Breast epithelium (tissue), 4 donors: ENCODE measurements around the gene SATB1. TPM values are rescaled to one million over a fixed set of nuclear protein-coding genes. Genes with fewer than 3 reads are reported as not detected.

ENCODE experiments used
- DNase-seq, 2 donors: peaks; one replicate each; pipeline ENCODE4 v3.0.0-alpha.2; 2019; ENCODE audit warnings: low spot score in 2 of 2
- H3K27ac ChIP-seq, 2 donors: fragments of 200-600 bp; sonication (generic) in 1 of 2; one replicate each; pipeline ENCODE4 v1.5.1; 2016 to 2019; ENCODE audit warnings: mild to moderate bottlenecking in 1 of 2
- H3K27me3 ChIP-seq, 2 donors: fragments of 200-600 bp; sonication (generic) in 1 of 2; one replicate each; pipeline versions ENCODE4 v1.5.1 to v1.6.0; 2017 to 2019; ENCODE audit warnings: control low read depth in 1 of 2, mild to moderate bottlenecking in 1 of 2
- H3K36me3 ChIP-seq: fragments of 200-600 bp; one replicate; pipeline ENCODE4 v1.5.1; 2019
- H3K4me1 ChIP-seq, 2 donors: fragments of 200-600 bp; sonication (generic); one replicate each; pipeline ENCODE4 v1.5.1; 2016 to 2019; ENCODE audit warnings: control low read depth in 1 of 2
- H3K4me3 ChIP-seq, 3 donors: fragments of 200-600 bp; sonication (generic); 1 replicate in 2 of 3; 2 replicates in 1 of 3; pipeline ENCODE4 v1.5.1; 2016 to 2019; ENCODE audit warnings: mild to moderate bottlenecking in 3 of 3, moderate library complexity in 2 of 3
- H3K9me3 ChIP-seq, 2 donors: fragments of 200-600 bp; sonication (generic) in 1 of 2; one replicate each; pipeline ENCODE4 v1.5.1; 2016 to 2019; ENCODE audit warnings: control low read depth in 1 of 2
- POLR2A ChIP-seq: fragments of 450-650 bp; IDR thresholded peaks from one replicate; pipeline ENCODE4 v1.6.1; 2016; ENCODE audit warnings: antibody characterized with exemption, mild to moderate bottlenecking, moderate library complexity
- POLR2AphosphoS5 ChIP-seq, 3 donors: sonication (generic); formaldehyde crosslinking; IDR thresholded peaks; one replicate each; pipeline ENCODE4 v1.6.1; 2017; ENCODE audit warnings: antibody characterized with exemption in 3 of 3
- intact Hi-C: fragments of 100-400 bp; cut with DNase I; formaldehyde crosslinking; loops from one replicate; pipeline ENCODE4 v1.15.1; 2023; ENCODE audit warnings: low total_unique reads
- total RNA-seq, 3 donors: library from RNA; depleted of rRNA; stranded (reverse); fragments of >200 nt; gene quantifications; one replicate each; pipeline ENCODE4 v1.1.0, GENCODE V29; 2016
- TF ChIP-seq, protein P1 (sequence below), 3 donors: fragments of 450-650 bp; IDR thresholded peaks; one replicate each; pipeline ENCODE4 v1.5.1; 2016 to 2017; ENCODE audit warnings: antibody characterized with exemption in 3 of 3, mild to moderate bottlenecking in 3 of 3, moderate library complexity in 3 of 3

Gene SATB1
- total RNA-seq, 3 donors from 2014 or later = 25.4 to 55.5 (median 51.1) TPM

DNA sequence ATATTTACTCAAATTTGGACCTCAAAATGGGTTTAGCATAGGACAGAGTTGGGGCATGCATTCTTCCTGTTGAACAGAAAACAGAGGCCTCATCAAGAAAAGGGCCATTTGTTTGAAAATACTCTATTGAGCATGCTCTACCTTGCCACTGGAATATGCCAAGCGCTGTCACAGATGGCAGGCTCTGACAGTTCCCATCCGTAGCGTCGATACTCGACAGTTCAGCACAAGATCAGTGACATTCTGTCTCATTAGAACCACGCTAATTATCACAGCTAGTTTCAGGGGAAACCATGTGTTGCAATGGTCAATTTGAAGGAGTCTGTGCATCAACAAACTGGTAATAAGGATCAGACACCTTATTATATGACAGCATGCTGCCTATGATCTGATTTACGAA is 54.5 kb downstream of the SATB1 start:
- intact Hi-C loops = no loop called here

DNA sequence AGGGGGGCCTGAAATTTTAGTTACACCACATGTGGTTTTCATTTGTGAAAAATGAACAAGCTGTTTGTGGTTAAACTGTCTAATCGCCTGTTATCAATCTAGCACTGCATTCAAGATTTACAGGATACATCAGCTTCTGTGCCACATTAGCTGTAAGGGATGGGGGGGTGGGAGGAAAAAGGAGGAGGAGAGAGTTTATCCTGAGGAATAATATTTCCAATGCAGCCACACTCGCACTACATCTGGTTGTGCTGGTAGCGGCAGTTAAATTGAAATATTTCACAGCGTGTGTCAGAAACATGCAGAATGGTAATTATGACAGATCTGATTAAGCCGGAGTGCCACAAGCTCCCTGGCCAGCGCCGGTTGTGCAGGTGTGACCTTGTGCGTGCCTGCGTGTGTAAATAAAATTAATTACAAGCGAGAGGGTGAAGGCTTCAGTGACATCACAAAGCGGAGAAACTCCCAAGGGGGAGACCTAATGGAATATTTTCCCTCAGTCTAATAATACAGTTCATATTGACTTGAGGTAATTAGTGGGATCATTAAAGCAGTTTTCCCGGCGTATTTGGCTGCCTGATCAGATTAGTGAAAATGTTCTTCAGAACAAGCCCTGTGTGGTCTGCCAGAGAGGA is 55.5 kb downstream of the SATB1 start:
- TF ChIP-seq POLR2AphosphoS5 (IDR thresholded peaks at IDR 0.05) (no peak), POLR2A (no peak)
- TF ChIP-seq, protein P1, sequence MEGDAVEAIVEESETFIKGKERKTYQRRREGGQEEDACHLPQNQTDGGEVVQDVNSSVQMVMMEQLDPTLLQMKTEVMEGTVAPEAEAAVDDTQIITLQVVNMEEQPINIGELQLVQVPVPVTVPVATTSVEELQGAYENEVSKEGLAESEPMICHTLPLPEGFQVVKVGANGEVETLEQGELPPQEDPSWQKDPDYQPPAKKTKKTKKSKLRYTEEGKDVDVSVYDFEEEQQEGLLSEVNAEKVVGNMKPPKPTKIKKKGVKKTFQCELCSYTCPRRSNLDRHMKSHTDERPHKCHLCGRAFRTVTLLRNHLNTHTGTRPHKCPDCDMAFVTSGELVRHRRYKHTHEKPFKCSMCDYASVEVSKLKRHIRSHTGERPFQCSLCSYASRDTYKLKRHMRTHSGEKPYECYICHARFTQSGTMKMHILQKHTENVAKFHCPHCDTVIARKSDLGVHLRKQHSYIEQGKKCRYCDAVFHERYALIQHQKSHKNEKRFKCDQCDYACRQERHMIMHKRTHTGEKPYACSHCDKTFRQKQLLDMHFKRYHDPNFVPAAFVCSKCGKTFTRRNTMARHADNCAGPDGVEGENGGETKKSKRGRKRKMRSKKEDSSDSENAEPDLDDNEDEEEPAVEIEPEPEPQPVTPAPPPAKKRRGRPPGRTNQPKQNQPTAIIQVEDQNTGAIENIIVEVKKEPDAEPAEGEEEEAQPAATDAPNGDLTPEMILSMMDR (IDR thresholded peaks at IDR 0.05) = no peak
- no peaks in the 10 kb centered on the region for H3K36me3 ChIP-seq
- H3K27ac ChIP-seq = no peak overlapping the region
- no peak overlapping the region for H3K4me3 ChIP-seq
- intact Hi-C loops = no loop called here
- H3K9me3 ChIP-seq = no peaks in the 10 kb centered on the region
- DNase-seq = no peak
- H3K4me1 ChIP-seq = no peaks in the 10 kb centered on the region
- H3K27me3 ChIP-seq = no peaks in the 10 kb centered on the region

More for the DNA sequence above, 54.5 kb downstream of the SATB1 start:
- H3K4me3 ChIP-seq = no peak overlapping the region
- H3K27ac ChIP-seq = no peak overlapping the region
- H3K9me3 ChIP-seq = no peaks in the 10 kb centered on the region
- TF ChIP-seq, protein P1 (IDR thresholded peaks at IDR 0.05) = no peak
- TF ChIP-seq POLR2AphosphoS5 (IDR thresholded peaks at IDR 0.05) = no peak
- no peak for TF ChIP-seq POLR2A
- H3K27me3 ChIP-seq = no peaks in the 10 kb centered on the region
- no peaks in the 10 kb centered on the region for H3K4me1 ChIP-seq
- no peaks in the 10 kb centered on the region for H3K36me3 ChIP-seq
- no peak for DNase-seq

DNA sequence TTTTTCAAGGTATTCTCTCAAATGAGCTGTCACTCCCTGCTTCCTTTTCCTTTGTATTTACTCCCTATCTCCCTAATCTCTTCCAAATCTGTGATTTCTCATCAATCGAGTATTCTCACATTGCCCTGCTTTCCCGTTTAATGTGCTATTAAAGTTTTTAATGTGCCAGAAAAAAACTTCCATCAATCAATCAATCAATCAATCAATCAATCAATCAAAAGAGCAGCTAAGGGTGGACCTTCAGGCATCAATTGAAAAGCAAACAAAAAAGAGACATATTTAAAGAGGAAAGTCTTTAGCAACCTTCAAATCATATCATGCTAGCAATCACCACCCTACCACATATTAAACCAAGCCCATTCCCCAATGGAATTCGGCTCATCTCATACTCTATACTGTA is 58.9 kb downstream of the SATB1 start:
- Histone ChIP-seq H3K4me3 (no peak overlapping the region), H3K36me3 (no peaks in the 10 kb centered on the region), H3K27ac (no peak overlapping the region), H3K9me3 (no peaks in the 10 kb centered on the region), H3K27me3 (no peaks in the 10 kb centered on the region), H3K4me1 (no peaks in the 10 kb centered on the region)
- TF ChIP-seq POLR2AphosphoS5 (IDR thresholded peaks at IDR 0.05) = no peak
- no peak for TF ChIP-seq POLR2A
- TF ChIP-seq, protein P1 (IDR thresholded peaks at IDR 0.05) = no peak
- DNase-seq = no peak
- intact Hi-C loops = no loop called here

DNA sequence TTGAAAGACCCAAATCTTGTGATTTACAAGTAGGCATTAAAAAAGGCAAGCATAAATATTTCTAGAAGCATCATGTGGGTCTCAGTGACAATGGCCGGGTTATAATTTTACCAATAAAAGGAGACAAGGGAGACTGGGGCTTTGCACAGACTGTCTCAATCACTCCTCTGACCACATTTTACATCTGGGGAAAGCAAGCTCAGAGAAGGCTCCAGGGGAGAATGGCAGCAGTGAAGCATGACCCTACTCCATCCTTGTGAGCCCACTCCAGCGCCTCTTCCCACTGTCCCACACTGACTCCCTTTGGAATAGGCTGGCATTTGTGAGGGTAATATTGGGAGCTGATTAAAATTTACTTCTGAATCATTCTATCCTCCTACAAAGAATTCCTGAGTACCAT is 61.8 kb downstream of the SATB1 start:
- H3K27me3 ChIP-seq = no peaks in the 10 kb centered on the region
- no peak for TF ChIP-seq POLR2AphosphoS5 (IDR thresholded peaks at IDR 0.05)
- TF ChIP-seq POLR2A = no peak
- TF ChIP-seq, protein P1 (IDR thresholded peaks at IDR 0.05) = no peak
- intact Hi-C loops = no loop called here
- no peak overlapping the region for H3K27ac ChIP-seq
- H3K4me3 ChIP-seq = no peak overlapping the region
- H3K4me1 ChIP-seq = no peaks in the 10 kb centered on the region
- no peak for DNase-seq
- H3K36me3 ChIP-seq = no peaks in the 10 kb centered on the region
- H3K9me3 ChIP-seq = no peaks in the 10 kb centered on the region

DNA sequence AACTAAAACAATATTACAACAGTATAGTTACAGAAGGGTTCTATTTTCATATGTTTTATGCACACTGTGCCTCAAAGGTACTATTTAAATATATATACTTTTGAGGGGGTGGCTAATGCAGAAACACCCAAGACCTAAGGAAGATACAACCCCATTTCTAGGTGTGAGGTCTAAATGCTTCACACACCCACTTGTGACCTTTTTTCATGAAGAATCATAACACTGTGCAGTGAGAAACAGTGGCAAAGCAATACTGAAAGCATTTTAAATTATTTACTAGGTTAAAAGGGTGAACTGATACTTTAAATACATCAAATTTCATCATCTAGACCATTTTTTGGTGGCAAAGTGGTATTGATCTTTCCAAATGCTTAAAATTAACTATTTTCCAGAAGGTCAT is 67.4 kb downstream of the SATB1 start:
- H3K27me3 ChIP-seq = no peaks in the 10 kb centered on the region
- H3K4me1 ChIP-seq = no peaks in the 10 kb centered on the region
- no peaks in the 10 kb centered on the region for H3K9me3 ChIP-seq
- TF ChIP-seq POLR2A (no peak), POLR2AphosphoS5 (IDR thresholded peaks at IDR 0.05) (no peak)
- TF ChIP-seq, protein P1 (IDR thresholded peaks at IDR 0.05) = no peak
- H3K36me3 ChIP-seq = no peaks in the 10 kb centered on the region
- H3K4me3 ChIP-seq = no peak overlapping the region
- no peak for DNase-seq
- intact Hi-C loops = no loop called here
- no peak overlapping the region for H3K27ac ChIP-seq
